HepG2 (cell line): ENCODE results near the gene PDE9A. TPM values are rescaled to one million over a fixed set of nuclear protein-coding genes. Genes with fewer than 3 reads are reported as not detected.

Experiments
- FOXC1 ChIP-seq: sonication (generic); formaldehyde crosslinking; IDR thresholded peaks from 2 replicates; pipeline ENCODE4 v1.8.0; 2022; ENCODE audit warnings: mild to moderate bottlenecking, missing genetic modification reagents, borderline replicate concordance
- HIVEP1 ChIP-seq: sonication (generic); formaldehyde crosslinking; IDR thresholded peaks from 2 replicates; pipeline ENCODE4 v1.4.0; 2020; ENCODE audit warnings: mild to moderate bottlenecking, missing genetic modification reagents
- KDM4B ChIP-seq: sonication (generic); formaldehyde crosslinking; IDR thresholded peaks from 2 replicates; pipeline ENCODE4 v1.4.0; 2020; ENCODE audit warnings: missing genetic modification reagents
- KMT2B ChIP-seq: IDR thresholded peaks from 2 replicates; pipeline ENCODE4 v1.6.1; 2016; ENCODE audit warnings: missing genetic modification reagents, missing compliant biosample characterization
- NFATC3 ChIP-seq: sonication (generic); formaldehyde crosslinking; IDR thresholded peaks from 2 replicates; pipeline ENCODE4 v1.5.1; 2020; ENCODE audit warnings: mild to moderate bottlenecking, missing genetic modification reagents
- POLR2AphosphoS5 ChIP-seq: IDR thresholded peaks from 2 replicates; pipeline ENCODE4 v1.6.1; 2012; ENCODE audit warnings: low read depth, low read length
- RXRB ChIP-seq: IDR thresholded peaks from 2 replicates; pipeline ENCODE4 v1.6.1; 2016; ENCODE audit warnings: borderline replicate concordance, missing genetic modification reagents, missing compliant biosample characterization
- SAFB2 ChIP-seq: sonication (generic); formaldehyde crosslinking; IDR thresholded peaks from 2 replicates; pipeline ENCODE4 v1.5.1; 2020; ENCODE audit warnings: missing genetic modification reagents, low read depth, mild to moderate bottlenecking, borderline replicate concordance
- SETDB1 ChIP-seq: sonication (generic); formaldehyde crosslinking; IDR thresholded peaks from 2 replicates; pipeline ENCODE4 v1.5.1; 2020; ENCODE audit warnings: missing genetic modification reagents, mild to moderate bottlenecking, borderline replicate concordance
- SKIL ChIP-seq: sonication (generic); formaldehyde crosslinking; IDR thresholded peaks from 2 replicates; pipeline ENCODE4 v1.8.0; 2022; ENCODE audit warnings: missing genetic modification reagents, mild to moderate bottlenecking, moderate library complexity, borderline replicate concordance
- SMAD3 ChIP-seq: sonication (generic); formaldehyde crosslinking; IDR thresholded peaks from 2 replicates; pipeline ENCODE4 v1.4.0; 2020; ENCODE audit warnings: missing genetic modification reagents
- TCF7 ChIP-seq: sonication (generic); IDR thresholded peaks from 2 replicates; pipeline ENCODE4 v1.6.1; 2016; ENCODE audit warnings: antibody characterized with exemption, low read depth
- TFAP4 ChIP-seq: sonication (generic); IDR thresholded peaks from 2 replicates; pipeline ENCODE4 v1.6.1; 2016; ENCODE audit warnings: low read depth, borderline replicate concordance
- USF2 ChIP-seq, 2 experiments: sonication (generic) in 1 of 2; formaldehyde crosslinking in 1 of 2; IDR thresholded peaks; 2 replicates each; pipeline versions ENCODE4 v1.5.1 to v1.6.1; 2011 to 2020; ENCODE audit warnings: borderline replicate concordance in 1 of 2, low read depth in 1 of 2, low read length in 1 of 2, mild to moderate bottlenecking in 1 of 2, missing genetic modification reagents in 1 of 2, moderate library complexity in 1 of 2
- ZBED4 ChIP-seq: sonication (generic); formaldehyde crosslinking; IDR thresholded peaks from 2 replicates; pipeline ENCODE4 v1.4.0; 2020; ENCODE audit warnings: missing genetic modification reagents, borderline replicate concordance
- ZBTB39 ChIP-seq: sonication (generic); formaldehyde crosslinking; IDR thresholded peaks from 2 replicates; pipeline ENCODE4 v1.5.0; 2020; ENCODE audit warnings: missing genetic modification reagents
- ZKSCAN5 ChIP-seq: sonication (generic); formaldehyde crosslinking; IDR thresholded peaks from 2 replicates; pipeline ENCODE4 v1.5.1; 2020; ENCODE audit warnings: mild to moderate bottlenecking, missing genetic modification reagents
- ZNF274 ChIP-seq: sonication (generic); formaldehyde crosslinking; IDR thresholded peaks from 2 replicates; pipeline ENCODE4 v1.5.1; 2020; ENCODE audit warnings: mild to moderate bottlenecking, missing genetic modification reagents
- ZNF383 ChIP-seq: sonication (generic); formaldehyde crosslinking; IDR thresholded peaks from 2 replicates; pipeline ENCODE4 v1.4.0; 2020; ENCODE audit warnings: missing genetic modification reagents, mild to moderate bottlenecking, borderline replicate concordance
- polyA plus RNA-seq, 8 experiments: library from polyadenylated mRNA; depleted of rRNA in 3 of 8; stranded (reverse) in 7 of 8; unstranded in 1 of 8; fragments of >200 nt; fragmentation: Illumina TruSeq in 4 of 8; extraction: Trizol in 4 of 8; gene quantifications; 2 replicates each; pipeline versions ENCODE4 v1.2.1 to v1.2.3, GENCODE V29; 2011 to 2016; ENCODE audit warnings: low read depth in 4 of 8, missing spikeins in 1 of 8, mixed read lengths in 1 of 8; ENCODE audit not compliant: insufficient read depth in 1 of 8
- total RNA-seq, 5 experiments: library from RNA; depleted of rRNA; stranded (reverse); fragments of >200 nt; fragmentation: Illumina TruSeq; extraction: Trizol; gene quantifications; 2 replicates each; pipeline ENCODE4 v1.2.3, GENCODE V29; 2016; ENCODE audit warnings: low read depth in 1 of 5

Gene PDE9A
- total and polyA plus RNA-seq, 2 of the 13 experiments (the other 11 are each of a cell fraction or from before 2014, with no cell fraction given) = 4.6 to 19.7 TPM

- TF ChIP-seq ZBTB39 (CRISPR knock-in tag) (no peak), ZBED4 (CRISPR knock-in tag) (peak; percentile 82; the same call in 1 of the 2 replicates), RXRB (CRISPR knock-in tag) (peak; percentile 81), HIVEP1 (CRISPR knock-in tag) (no peak), FOXC1 (no peak), ZNF383 (CRISPR knock-in tag) (no peak), TFAP4 (peak; percentile 87), POLR2AphosphoS5 (no peak), TCF7 (peak; percentile 38; the same call in 1 of the 2 replicates), SAFB2 (CRISPR knock-in tag) (no peak), NFATC3 (CRISPR knock-in tag) (no peak), USF2 (IDR thresholded peaks at IDR 0.05; ENCODE audit: low read depth, low read length) (no peak), USF2 (CRISPR knock-in tag; IDR thresholded peaks at IDR 0.05; ENCODE audit: borderline replicate concordance) (no peak), SMAD3 (CRISPR knock-in tag) (peak; percentile 57; the same call in 1 of the 2 replicates), ZNF274 (CRISPR knock-in tag) (no peak), KMT2B (CRISPR knock-in tag) (no peak), SETDB1 (CRISPR knock-in tag) (no peak), KDM4B (no peak), SKIL (CRISPR knock-in tag) (no peak), ZKSCAN5 (CRISPR knock-in tag) (no peak)
These were observed 58.2 kb downstream of the PDE9A start (continued) for GRCh38 chr21:42711667-42712066.
